Measurements from ENCODE around the gene PTPN5.

PTPN5 gene

DNA sequence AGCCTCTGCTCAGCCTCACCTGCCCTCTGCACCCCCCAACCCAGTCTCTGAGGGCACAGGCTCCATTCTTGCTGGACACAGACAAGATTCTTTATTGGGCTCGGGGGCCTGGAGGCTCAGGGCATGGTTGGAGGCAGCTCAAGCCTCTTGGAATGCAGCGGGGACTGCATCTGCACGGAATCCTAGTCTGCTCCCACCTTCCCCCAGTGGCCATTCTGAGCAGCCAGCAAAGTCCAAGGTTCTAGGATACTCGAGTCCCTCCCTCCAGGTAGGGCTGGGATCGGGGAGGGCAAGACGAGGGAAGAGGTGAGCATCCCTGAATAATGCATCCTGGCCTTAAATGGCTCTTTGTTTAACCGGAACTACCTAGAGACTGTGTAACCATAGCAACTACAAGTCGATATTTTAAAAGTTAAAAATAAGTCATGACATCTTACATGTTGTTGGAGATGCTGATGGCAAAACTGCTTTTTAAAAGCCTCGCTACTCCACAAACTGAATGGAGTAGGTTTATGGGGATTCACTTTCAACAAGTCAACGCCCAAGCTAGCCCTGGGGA, 54.9 kb downstream of the PTPN5 start:
- no peak for DNase-seq

DNA sequence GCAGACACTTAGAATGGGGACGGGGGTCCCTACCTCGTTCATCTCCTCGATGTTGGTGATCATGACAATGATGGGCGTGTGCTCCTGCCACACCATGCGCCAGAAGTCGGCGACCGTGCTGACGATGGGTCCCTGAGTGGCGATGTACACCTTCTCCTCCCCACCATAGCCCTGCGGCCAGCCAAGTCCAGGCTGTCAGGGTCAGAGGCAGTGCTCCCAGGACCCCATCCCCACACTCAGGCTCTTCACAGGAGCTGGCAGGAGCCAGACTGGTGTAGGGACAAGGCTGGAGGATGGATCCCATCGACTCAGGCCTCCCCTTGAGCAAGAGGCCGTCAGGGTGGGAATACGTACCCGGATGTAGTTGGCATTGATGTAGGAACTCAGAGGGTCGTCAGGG, 58.4 kb downstream of the PTPN5 start:
- DNase-seq = no peak

- DNase-seq = peak; percentile 15 to 61
Measured at GRCh38 chr11:18731949-18732821, 59.4 kb downstream of the PTPN5 start.

DNA sequence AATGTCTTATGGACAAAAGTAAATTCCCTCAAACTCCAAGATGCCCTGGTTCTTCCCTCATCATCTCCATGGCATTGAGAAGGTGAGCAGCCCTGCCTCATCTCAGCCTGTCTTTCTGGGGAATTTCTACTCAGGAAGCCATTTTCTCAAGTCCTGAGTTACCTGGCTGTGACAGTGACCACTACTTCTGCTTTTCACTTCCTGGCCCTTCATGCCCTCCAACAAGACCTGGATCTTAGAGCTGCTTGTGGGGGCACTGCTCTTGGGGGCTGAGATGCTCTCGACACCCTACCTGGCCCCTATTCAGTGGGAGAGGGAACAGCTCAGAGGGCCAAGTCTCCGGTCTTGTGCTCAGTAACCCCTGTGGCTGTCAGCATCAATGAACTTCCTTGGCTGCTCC, 60.2 kb downstream of the PTPN5 start:
- DNase-seq = no peak

DNA sequence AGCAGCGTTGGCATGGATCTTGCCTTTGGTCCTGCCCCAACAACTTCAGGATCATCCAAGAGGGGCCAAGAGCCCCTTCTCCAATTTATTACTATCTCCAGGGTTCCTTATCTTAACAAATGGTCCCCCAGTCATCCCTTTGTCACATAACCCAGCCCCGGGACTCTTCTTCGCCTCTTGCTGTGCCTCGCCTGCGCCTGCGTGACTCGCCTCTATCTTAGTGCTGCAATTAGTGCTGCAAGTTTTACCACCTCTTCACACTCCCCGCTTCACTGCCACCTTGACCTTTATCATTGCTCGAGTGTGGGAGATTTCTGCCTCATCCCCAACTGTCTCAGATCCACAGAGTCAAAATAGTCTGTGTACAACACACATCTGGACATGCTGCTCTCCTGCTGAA, 61.6 kb downstream of the PTPN5 start:
- DNase-seq = no peak

DNA sequence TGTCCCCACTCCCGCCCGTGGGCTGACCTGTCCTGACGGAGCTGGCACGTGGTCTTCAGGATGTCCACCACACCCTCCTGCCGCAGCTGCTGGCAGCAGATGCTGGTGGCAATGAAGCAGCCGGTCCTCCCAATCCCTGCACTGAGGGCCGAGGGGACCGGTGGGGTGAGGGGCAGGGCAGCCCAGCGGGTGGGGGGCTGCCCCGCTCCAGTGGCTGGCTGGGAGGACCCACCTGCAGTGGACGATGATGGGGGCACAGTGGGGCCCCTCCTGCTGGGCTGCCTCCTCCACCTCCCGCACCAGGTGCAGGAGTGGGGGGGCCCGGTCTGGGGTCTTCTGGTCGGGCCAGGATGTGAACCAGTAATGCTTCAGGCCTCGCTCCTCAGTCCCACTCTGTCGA, 62.2 kb downstream of the PTPN5 start:
- no peak for DNase-seq

DNA sequence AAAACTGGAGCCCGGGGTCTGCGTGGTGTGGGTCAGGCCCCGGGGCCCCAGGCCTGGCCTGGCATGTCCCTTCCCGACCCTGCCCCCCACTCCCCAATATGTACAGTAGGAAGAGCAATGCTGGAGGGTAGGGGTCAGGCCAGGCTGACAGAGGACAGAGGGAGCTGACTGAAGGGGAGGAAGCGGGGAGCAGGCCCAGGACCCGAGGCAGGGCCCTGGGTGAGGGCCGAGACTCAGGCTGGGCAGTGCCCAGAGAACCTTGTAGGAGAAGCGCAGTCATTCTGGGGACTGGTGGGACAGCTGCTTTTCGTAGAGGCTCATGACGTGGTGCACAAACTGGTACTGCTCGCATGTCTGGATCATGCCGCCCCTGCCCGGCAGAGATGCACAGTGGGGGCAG, 62.9 kb downstream of the PTPN5 start:
- no peak for DNase-seq

- DNase-seq = peak in 1 of 2 donors; percentile 18
Measured at GRCh38 chr11:18727479-18728236, 63.9 kb downstream of the PTPN5 start.

- DNase-seq = no peak
Measured at GRCh38 chr11:18726040-18726439, 65.6 kb downstream of the PTPN5 start, which contains the start of gene IGSF22. Gene IGSF22 (minus strand): TSS chr11:18726188. CDS start chr11:18724236, 1,952 bp downstream.

DNA sequence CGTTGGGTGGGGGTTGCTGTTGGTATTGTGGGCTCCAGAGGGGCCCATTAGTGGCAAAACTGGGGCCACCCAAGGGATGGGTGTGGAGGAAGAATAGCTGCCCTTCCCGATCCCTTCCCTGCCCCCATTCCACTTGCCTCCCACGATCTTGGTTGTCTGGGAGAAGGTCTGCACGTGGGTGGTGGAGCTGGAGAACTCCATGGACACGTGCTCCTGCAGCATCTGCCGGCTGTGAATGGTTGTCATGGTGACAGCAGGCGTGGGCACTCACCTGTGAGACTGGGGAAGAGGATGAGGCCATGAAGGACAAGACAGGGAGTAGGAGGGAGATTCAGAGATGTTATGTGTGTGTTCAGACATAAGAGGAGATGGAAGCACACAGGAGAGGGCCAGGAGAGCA, 67.6 kb downstream of the PTPN5 start:
- no peak for DNase-seq

DNA sequence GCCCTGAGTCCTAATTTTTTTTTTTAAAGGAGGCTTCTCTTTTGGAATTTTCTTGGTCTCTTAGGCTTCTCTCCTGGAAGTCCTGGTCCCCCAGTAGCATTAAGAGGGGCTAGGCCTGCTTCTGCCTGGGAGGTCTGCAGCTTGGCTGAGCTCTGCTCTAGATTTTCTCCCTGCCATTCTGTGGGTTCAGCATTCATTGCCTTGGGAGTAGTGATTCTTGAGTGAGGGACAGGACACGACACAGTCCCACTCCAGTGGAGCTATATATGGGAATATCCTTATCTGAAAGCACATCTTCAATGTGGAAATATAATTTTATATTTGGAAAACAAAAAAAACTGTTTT, 69.3 kb downstream of the PTPN5 start:
- no peak for DNase-seq

DNA sequence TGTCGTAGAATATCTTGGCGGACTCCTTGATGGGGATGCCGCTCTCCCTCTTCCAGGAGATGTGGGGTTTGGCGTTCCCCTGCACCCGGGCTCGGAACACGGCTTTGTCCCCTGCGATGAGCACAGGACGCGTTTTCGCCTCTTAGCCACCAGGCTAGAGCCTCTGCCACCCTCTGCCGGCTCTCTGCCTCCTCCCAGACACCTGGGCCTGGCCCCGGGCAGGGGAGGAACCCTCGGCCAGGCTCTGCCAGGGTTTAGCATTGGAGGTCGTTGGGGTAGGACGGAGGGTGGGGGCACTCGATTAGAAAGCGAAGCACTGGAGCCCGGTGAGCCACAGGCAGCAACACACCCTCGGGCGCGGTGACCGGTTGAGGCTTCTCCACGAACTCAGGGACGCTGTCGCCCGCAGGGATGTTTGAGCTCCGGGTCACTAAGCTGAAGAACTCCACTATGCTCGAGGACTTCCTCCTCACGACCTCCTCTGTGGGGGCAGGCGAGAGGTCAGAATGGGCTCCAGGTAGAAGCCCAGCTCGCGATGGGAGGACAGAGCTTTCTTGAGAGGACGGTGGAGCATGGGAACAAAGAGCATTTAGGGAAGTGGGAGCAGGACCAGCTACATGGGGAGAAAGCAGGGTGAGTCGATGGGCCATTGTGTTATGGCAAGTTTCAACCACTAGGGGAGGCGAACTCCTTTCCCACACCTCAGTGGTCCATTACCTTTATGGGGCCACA, 69.9 kb downstream of the PTPN5 start:
- peak; percentile 44 to 73 for DNase-seq

GRCh38 chr11:18720808-18721560, 70.6 kb downstream of the PTPN5 start:
- peak in 1 of 2 donors; percentile 16 for DNase-seq

DNA sequence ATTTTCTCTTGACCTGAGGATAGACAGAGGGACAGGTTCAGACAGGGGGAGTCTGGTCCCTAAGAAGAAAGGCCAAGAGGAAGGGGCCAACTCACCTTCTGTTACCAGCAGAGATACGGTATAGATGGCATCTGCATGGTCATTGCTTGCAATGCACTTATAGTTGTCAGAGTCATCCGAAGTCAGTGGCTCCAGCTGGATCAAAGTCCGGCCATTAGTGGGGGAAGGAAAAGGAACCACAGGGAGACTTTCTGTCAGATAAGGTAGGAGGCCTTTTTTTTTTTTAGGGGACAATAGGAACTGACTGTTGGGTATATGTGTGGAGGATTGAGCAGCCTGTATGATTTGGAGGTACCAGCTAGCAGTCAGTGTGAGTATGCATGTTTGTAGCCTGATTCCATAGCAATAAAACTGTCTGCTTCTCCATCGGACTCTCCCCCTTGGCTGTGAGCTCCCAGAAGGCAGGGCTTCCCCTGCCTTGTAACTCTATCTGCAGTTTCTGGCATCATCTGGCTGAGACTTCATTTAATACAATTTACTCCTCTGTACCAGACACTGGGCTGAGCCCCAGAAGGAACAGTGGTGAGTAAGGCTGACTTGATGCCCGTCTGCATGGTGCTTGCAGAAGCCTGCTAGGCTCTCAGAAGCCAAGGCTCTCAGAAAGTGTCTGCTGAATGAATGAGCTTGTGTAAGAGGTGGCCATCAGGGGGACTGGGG, 71.3 kb downstream of the PTPN5 start:
- DNase-seq = no peak

DNA sequence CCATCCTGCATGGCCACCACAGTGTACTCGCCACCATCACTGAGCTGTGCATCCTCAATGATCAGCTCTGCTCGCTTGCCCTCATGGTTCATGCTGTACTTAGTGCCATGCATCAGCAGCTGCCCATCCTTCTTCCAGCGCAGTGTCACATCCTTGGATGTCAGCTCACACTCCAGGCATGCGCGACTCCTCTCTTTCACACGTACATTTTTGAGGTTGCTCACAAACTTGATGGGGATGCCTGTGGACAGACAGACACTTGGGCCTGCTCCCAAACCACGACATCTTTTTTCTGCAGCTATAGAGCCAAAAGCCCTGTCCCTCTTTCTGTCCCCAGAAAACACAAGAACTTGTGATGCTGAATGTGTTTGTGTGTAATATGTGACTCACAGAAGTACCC, 76.1 kb downstream of the PTPN5 start:
- no peak for DNase-seq

DNA sequence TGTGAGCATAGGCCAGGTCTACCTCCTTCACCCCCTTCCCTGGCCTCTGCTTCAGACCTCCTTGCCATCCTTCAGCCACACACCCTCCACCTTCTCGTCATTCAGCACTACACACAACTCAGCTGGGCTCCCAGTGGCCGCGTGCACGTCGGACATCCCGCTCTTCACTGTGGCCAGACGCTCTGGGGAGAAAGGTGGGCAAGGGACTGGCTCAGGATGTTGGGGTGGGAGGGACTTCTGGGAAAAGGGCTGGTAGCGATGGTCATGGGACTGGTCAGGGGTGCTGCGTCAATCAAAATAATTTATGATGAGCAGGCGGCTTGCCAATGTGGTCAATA, 77.2 kb downstream of the PTPN5 start:
- no peak for DNase-seq

- no peak for DNase-seq
Measured at GRCh38 chr11:18713646-18714442, 77.8 kb downstream of the PTPN5 start.

- no peak for DNase-seq
Measured at GRCh38 chr11:18710545-18710944, 81.1 kb downstream of the PTPN5 start.

DNA sequence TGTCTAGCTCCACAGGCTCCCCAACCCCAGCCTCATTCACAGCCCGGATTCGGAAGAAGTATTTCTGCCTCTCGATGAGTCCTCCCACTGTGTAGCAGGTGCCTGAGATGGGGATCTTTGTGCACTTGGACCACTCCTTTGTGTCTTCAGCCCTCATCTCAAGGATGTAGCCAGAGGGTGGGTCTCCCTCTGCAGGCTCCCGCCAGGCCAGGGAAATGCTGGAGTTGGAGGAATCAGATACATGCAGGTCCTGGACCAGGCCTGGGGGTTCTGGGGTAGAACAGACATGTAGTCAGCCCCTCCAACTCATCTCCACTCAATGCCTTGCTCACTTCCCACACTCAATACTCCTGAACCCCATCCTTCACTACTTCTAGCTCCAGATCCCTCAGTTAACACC, 82.2 kb downstream of the PTPN5 start:
- no peak for DNase-seq

DNA sequence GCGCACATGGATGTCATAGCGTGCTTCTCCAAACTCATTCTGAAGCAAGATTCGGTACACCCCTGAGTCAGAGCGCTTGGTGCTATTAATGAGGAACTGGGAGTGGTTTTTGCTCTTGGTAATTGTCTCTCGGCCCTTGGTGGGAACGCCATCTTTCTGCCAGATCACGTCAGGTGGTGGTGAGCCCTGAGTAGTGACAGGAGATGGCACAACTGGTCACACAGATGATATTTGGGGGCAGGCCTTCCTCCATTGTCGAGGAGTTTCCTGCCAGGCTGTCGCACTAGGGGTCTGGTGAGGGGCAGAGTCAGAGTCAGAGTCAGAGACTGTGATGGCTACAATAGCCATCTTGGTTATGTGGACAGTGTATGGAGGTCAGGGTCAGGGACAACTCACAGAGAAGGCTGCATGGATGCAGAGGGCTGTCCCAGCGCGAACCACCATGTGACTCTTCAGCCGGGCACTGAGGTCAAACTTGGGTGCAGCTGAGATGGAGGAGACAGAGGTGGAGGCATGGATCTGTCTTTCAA, 83.7 kb downstream of the PTPN5 start:
- DNase-seq = no peak
